Raji (cell line): ENCODE results near the gene MAPK12.

Experiments
- POLR2A ChIP-seq: IDR thresholded peaks from 2 replicates; pipeline ENCODE4 v1.6.1; 2011; ENCODE audit warnings: low read depth, low read length, control low read depth; ENCODE audit not compliant: insufficient read depth

Gene MAPK12

GRCh38 chr22:50303848-50304527, 42.5 kb upstream of the MAPK12 start:
- no peak for TF ChIP-seq POLR2A

GRCh38 chr22:50303515-50303847, 42.0 kb upstream of the MAPK12 start:
- TF ChIP-seq POLR2A, result no peak

- no peak for TF ChIP-seq POLR2A
Observed at GRCh38 chr22:50302564-50302963, 41.1 kb upstream of the MAPK12 start.

- no peak for TF ChIP-seq POLR2A
Observed at GRCh38 chr22:50302041-50302541, 40.6 kb upstream of the MAPK12 start.

GRCh38 chr22:50301581-50301991, 40.1 kb upstream of the MAPK12 start:
- TF ChIP-seq POLR2A, result no peak

GRCh38 chr22:50300620-50301257, 39.3 kb upstream of the MAPK12 start:
- TF ChIP-seq POLR2A, result no peak

- no peak for TF ChIP-seq POLR2A
Observed at GRCh38 chr22:50299785-50300619, 38.5 kb upstream of the MAPK12 start.

GRCh38 chr22:50298937-50299784, 37.7 kb upstream of the MAPK12 start:
- no peak for TF ChIP-seq POLR2A

GRCh38 chr22:50298266-50298637, 36.8 kb upstream of the MAPK12 start:
- TF ChIP-seq POLR2A, result no peak

GRCh38 chr22:50297510-50298265, 36.2 kb upstream of the MAPK12 start:
- no peak for TF ChIP-seq POLR2A

GRCh38 chr22:50296658-50297490, 35.4 kb upstream of the MAPK12 start:
- TF ChIP-seq POLR2A, result no peak

GRCh38 chr22:50294319-50294656, 32.8 kb upstream of the MAPK12 start:
- no peak for TF ChIP-seq POLR2A
